GM18507 (cell line): ENCODE results near the gene CHD5.

Experiments
- DNase-seq: peaks from one replicate; pipeline ENCODE4 v3.0.0; 2011; ENCODE audit warnings: low read depth; ENCODE audit not compliant: insufficient read length; ENCODE audit errors: extremely low spot score
- FAIRE-seq: peaks from 2 replicates; lab custom pipeline; 2011; peaks lifted over from hg19 to GRCh38; lab: Jason Lieb, UNC

CHD5 gene

DNA sequence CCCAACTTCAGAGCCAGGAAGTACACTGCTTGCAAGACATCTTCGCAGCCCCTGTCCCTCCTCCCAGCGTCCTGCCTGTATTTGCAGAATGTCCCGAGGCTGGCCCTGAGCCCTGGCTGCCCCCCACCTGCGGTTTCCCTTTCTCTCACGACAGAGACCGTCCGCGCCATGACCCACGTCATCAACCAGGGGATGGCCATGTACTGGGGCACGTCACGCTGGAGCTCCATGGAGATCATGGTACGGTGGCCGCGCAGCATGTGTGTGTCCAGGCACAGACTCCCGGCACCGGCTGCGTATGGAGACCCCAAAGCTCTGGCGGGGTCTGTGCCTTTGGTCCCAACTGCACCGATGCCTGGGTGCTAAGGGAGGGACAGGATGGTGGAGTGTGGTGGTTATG is 85.9 kb downstream of the CHD5 start:
- FAIRE-seq (no peak), DNase-seq (no peak)

DNA sequence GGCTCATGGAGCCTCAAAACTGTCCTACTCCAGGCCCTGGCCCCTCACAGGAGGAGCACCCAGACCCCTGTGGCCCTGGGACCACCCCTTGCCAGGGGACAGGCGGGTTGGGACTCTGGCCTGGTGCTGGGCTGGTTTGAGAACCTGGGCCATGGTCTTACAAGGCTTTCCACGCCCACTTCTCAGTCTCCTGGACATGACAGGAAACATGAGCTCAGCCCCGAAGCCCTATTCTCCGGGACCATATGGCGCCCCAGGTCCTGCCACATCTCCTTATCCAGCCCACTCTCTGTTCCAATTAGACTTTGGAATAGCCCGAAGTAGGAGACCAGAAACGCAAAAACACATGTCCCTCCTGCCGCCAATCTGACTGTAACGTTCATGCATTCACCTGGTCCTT is 86.5 kb downstream of the CHD5 start:
- no peak for DNase-seq
- FAIRE-seq, result no peak

DNA sequence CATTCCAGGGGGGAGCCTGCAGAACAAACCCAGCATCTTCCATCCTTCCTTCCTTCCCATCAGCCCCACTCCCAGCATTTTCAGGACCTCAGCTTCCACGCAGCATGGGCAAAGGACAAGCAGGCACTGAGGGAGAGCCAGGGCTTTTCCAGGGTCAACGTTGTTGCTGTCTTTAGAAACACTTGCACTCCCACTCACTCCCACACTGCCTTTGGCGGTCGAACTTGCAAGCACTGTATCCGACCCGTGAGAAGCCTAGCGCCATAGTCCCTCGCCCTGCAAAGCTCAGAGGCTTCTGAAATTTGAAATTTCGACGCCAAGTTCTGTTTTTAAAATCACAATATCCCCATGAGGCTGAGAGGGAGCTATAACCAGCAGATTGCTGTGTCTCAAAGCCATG is 87.0 kb downstream of the CHD5 start:
- DNase-seq (no peak), FAIRE-seq (no peak)

DNA sequence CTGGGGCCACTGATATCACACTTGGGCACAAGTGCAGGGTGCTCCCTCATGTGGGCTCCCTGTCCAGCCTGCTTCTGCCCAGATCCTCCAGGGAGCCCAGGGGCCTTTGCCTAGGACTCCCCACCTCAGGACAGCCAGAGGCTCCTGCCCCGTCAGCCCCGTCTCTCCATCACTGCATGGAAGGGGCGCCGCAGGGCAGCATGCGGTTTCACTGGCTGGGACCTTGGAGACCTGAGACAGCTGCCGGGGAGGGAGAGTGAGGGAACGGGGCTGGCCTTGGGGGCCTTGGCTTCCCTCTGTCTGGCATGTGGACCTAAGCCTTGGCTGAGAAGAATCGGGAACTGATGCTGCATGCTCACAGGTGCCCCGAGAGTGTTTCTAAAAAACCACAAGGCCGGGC is 87.9 kb downstream of the CHD5 start:
- no peak for DNase-seq
- FAIRE-seq, result no peak

DNA sequence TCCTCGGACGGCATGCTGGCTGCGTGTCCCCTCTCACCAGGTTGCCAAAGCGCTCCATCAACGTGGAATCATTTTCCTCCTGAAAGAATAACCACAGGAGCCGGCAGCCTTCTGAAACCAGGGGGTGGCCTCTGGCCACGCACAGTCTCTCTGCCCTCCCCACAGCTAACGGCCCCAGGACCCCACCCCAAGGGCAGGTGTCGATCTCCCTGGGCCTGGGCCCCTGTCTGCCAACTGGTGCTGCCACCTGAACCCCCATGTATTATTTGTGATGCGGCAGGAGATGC is 88.4 kb downstream of the CHD5 start:
- FAIRE-seq (no peak), DNase-seq (no peak)

DNA sequence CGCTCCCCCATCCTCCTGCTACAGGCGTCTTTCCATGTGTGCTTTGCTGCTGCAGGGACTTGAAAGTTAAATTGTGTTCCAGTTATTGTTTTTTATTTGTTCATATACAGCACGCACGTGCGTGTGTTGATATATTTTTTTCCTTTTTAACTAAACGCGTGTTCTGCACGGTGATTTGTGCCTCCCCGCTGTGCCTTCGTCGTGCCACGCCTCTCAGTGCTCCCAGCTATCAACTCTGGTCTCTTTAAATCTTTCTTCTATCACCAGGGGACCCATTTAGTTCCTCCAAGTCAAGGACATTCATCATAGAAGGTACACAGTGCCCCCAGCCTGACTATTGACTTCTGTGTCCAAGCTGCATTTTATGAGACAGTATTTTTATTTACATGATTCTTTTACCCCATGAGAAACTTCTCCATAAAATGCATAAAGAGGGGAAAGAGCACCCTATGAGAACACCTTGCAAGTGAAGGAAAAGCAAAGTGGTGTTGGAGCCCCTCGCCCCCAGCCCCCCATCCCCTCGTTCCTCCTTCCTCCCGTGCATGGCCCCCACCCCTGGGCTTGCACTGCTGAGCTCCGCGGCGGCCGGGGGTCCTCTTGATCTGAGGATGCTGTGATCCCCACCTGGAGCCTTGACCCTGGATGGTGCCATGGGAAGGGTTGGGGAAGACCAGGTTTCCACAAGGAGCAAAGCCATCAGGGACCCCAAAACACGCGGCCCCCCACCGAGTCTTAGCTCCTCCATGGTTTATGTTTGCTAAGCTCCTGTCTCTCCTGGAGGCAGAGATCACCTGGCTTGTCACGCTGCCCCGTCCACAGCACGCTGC is 88.9 kb downstream of the CHD5 start:
- no peak for DNase-seq

DNA sequence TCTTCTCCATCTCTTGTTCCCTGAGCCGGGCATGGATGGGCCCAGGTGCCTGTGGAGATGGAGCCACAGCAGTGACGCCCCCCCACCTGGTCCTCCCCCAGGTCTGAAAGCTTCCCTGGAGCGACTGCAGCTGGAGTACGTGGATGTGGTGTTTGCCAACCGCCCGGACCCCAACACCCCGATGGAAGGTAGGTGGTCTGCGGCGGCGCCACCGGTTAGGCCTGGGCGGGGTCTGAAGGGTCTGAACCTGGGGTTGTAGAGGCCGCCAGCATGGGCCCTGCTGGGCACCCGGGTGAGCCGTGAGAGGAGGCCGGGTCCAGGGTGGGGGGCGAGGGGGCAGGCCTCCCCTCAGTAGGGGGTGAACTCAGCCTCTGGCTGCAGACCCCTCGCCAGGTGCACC is 89.8 kb downstream of the CHD5 start:
- DNase-seq, result no peak

More for the DNA sequence above, 88.9 kb downstream of the CHD5 start:
- no peak for FAIRE-seq

DNA sequence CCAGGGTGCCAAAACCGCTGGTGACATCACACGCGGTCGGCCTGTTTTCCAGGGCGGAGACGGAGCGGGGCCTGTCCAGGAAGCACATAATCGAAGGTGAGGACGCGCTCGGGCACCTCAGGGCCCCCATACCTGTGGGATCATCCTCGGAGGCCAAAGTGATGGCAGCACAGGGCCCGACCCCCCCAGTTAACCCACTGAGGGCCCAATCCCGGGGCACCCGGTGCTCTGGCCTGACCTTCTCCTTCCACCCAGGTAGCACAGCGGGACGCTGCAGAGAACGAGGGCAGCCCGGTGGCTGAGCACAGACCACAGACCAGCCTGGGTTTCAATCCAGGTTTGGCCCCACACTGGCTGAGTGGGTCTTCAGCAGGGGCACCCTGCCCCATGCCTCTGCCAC is 91.2 kb downstream of the CHD5 start:
- FAIRE-seq (no peak), DNase-seq (no peak)

More for the DNA sequence above, 89.8 kb downstream of the CHD5 start:
- FAIRE-seq, result no peak

DNA sequence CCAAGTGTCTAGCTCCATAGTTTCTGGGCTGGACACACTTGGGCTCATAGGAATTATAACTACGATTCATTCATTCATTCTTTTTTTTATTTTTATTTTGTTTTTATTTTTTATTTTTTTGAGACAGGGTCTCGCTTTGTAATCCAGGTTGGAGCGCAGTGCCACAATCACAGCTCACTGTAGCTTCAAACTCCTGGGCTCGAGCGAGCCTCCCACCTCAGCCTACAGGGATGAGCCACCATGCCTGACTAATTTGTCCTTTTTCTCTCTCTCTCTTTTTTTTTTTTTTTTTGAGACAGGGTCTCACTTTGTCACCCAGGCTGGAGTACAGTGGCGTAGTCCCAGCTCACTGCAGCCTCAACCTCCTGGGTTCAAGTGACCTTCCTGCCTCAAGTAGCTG is 92.2 kb downstream of the CHD5 start:
- FAIRE-seq, result no peak

DNA sequence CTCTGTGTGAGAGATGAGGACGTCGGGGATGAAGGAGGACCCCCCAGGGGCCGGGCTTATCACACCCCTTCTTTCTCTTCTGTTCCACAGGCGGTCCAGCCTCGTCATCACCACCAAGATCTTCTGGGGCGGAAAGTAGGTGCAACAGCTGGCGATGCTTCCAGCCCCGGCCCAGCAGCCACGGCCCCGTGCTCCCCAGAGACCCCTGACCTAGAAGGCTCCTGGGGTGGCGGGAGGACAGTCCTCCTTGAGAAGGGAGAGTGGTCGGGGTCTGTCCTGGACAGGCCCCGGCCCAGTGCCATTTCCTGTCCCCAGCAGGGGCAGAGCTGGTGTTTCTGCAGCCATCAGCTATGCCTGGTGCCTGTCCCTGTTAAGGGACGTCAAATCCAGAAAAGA is 92.7 kb downstream of the CHD5 start:
- no peak for FAIRE-seq
- no peak for DNase-seq

More for the DNA sequence above, 92.2 kb downstream of the CHD5 start:
- no peak for DNase-seq

DNA sequence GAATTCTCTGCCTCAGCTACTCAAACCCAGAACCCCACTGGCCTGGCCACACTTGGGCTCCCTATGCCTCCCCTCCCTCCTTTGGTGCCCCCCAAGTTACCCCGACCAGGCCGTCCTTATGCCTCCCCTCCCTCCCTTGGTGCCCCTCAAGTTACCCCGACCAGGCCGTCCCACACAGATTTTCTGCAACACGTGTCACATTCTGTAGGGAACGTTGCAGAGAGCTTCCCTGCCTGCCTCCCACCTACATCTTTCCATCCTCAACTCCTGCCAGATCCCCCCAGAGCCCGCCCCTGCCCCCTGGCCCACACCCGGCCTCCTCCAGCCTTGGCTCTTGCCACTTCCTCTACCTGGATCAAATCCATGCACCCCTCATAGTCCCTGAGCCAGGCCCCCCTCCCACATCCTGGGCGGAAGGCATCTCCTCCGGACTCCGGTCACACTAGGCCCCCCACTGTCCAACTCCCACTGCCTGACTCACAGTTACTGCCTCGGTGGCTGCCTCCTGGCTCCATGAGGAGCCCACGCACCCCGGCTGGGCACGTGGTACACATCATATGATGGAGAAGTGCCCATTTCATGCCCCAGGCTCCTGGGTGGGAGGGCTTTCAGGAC is 93.3 kb downstream of the CHD5 start:
- DNase-seq (no peak), FAIRE-seq (no peak)

DNA sequence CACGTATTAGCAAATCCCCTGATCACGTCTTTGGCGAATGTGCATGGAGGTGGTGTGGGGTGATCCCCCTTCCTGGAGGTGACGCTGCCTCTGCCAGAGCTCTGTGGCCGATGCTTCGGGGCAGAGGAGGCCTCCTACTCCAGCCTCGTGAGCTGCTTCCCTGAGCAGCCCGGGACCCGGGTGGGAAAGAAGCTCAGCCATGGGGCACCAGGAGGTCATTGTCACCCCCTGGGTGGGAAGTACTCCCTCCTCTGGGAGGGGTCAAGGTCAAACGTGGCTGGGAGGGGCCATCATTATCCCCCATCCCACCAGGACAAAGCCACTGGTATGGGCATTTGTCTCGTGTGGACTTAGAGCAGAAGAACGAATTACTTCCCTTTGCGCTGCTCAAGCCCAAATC is 93.8 kb downstream of the CHD5 start:
- no peak for DNase-seq

DNA sequence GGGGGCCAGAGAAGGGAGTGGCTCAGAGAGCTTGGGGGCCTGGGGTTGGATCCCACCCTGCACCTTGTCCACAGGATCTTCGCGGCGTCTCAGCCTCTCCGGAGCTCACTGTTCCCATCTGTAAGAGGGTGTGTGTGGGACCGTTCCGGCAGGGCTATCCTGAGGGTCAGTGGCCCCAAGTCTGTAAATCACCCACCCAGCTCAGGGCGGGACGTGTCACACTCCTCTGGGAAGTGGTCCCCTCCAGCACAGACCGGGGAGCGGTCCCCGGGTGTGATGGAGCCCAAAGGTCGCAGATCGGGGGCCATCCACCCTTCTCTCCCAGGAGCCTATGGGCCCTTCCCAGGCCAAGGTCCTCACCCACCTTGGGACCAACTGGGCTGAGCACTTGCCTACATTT is 94.5 kb downstream of the CHD5 start:
- DNase-seq (no peak), FAIRE-seq (no peak)

More for the DNA sequence above, 93.8 kb downstream of the CHD5 start:
- FAIRE-seq, result no peak

DNA sequence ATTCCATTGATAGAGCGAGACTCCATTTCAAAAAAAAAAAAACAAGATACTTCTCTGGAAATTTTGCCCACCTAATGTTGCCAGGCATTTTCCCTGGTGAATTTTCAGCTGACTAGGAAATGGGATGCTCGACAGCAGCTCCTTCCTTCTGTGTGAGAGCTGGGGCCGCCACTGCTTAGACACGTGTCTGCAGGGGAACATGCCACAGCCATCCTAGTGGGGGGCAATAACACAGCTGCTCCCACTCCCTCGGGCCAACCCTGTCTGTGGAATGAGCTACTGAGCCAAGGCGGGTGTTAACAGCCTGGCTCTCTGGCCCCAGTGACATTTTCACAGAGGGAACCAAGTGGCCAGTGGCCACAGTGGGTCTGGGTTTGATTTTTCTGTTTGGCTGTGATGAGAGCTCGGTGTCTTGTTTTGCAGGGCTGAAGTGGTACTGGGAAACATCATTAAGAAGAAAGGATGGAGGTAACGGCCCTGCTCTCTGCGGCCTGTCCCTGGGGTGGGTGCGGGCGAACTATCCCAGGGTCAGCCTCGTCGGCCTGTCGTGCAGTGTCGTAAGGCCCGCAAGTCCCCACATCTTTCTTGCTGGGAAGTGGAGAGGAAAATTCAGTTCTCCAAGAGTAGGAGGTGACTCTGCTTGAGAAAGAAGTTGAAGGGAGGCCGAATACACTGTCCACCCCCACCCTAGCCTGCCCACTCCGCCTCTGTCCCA is 95.2 kb downstream of the CHD5 start:
- FAIRE-seq (no peak), DNase-seq (no peak)

DNA sequence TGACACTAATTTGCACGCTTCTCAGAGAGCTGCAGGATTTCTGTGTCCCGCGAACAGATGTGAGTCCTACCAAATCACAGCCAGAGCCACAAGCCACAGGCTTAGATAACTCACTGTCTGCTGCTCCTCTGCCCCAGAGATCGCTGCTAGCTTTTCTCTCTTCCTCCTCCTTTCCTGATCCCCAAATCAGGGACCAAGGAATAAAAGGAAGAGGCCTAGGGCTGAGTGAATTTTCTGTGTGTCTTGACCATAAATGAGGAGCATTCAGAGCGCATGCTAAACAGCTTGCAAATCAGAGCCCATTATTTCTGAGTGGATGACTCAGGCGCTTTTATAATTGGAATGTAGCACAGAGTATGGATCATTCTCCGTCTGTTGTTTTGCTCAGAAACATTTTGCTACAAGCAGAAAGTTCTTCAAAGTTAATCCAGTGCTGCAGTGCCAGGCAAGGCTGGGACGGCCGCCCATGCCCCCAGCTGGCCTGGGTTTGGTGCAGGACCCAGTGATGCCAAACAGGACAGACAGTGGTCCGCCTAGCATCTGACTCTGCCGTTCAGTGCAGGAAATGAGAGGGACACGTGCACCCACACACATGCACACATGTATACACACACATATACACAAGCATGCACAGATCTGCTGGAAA is 96.2 kb downstream of the CHD5 start:
- DNase-seq, result no peak
- FAIRE-seq, result no peak

DNA sequence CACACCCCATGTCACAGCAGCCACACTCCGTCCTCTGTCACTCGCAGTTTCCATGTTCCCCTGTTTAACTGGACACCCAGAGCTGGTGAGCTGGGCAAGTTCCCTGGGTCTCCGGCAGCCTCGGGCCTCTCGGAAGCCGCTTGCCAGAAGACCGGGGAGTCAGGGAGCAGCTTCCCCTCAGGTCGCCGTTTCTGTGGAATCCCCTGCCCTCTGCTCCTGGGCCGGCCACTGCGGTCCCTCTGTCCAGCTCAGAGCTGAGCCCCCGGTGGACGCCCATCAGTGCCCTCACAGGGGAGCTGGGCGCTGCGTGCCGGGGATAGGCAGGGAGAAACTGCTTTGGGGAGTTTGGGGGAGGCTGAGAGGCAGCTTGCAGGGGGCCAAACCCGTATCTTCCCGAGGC is 96.7 kb downstream of the CHD5 start:
- DNase-seq (no peak), FAIRE-seq (no peak)

DNA sequence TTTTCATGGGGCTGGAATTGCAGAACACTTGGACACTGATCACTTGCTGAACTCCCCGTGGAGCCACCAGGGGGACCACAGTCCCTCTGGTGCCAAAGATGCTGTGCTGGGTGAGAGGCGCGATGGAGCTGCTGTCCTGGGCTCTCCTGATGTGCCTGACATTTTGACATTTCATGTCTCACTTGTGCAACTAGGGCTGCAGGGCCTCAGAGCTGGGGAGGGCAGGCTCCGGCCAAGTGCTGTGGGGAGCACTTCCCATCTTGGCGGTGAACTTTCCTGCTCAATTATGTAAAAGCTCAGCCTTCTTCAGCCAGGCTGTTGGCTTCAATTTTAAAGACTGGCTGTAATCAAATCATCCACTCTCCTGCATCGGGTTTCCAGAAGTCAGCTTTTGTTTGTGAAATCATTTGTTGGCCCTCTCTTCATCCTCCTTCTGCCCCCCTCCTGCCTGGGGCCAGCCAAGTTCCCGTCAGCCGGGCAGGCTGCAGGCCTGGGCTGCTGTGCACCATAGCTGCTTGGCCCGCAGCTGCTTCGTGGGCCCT is 97.6 kb downstream of the CHD5 start:
- no peak for FAIRE-seq
- DNase-seq, result no peak

DNA sequence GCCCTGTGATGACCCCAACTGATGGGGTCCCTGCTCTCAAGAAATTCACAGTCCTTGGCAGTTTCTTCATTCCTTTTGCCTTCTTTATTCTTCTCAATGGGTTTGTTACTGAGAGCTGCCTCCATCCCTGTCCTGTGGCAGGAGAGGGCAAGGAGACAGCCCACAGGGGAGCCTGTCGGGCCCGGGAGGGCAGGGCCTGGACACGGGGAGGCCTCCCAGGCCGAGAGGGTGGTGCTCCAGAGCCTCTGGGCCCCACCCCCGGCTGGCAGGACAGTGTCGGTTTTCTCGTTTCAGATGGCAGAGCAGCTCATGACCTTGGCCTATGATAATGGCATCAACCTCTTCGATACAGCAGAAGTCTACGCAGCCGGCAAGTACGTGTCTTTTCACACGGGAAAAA is 98.2 kb downstream of the CHD5 start:
- DNase-seq, result no peak
- no peak for FAIRE-seq

DNA sequence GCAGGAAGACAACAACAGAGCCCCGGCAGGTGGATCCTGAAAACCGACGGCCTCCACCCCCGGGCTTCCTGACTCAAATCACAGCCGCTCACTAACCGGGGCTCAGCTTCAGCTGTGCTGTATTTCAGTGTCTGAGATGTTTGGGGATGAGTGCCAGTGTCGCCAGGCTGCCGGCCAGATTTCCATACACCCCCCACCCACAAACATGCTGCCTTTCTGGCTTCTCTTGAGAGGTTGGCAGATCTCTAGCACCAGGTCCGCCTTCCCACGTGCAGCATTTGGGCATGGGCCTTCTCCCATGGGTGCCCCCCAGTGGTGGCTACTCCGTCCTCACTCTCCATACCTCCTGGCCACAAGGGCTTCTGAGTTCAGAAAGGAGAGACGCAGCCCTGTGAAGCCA is 99.7 kb downstream of the CHD5 start:
- FAIRE-seq, result no peak

DNA sequence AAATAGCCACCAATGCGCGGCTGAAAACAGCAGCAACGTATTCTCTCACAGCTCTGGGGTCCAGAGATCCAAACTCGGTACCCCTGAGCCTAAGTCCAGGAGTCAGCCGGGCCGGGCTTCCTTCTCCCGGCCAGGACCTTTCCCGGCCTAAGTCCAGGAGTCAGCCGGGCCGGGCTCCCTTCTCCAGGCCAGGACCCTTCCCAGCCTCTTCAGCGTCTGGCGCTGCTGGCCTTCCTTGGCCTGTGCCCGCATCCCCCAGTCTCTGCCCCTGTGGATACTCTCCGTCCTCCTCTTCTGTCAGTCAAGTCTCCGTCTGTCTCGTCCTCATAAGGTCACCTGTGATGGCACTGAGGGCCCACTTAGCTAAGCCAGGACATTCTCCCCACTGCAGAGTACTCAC is 102.2 kb downstream of the CHD5 start:
- FAIRE-seq (no peak), DNase-seq (no peak)

More for the DNA sequence above, 99.7 kb downstream of the CHD5 start:
- DNase-seq, result no peak
